SIG-M5 treated with dmso at 0.1 percent for 504 hours (cell line): ENCODE results near the gene INSL3.
"Not testable (repeated sequence)": the region's sequence is repeated elsewhere in the genome, so short reads cannot be mapped to it uniquely, and the experiment has no call there.

Experiments
- DNase-seq: peaks from one replicate; lab custom pipeline; 2025; ENCODE audit not compliant: unreplicated experiment; lab: John Stamatoyannopoulos, UW

INSL3 gene

DNA sequence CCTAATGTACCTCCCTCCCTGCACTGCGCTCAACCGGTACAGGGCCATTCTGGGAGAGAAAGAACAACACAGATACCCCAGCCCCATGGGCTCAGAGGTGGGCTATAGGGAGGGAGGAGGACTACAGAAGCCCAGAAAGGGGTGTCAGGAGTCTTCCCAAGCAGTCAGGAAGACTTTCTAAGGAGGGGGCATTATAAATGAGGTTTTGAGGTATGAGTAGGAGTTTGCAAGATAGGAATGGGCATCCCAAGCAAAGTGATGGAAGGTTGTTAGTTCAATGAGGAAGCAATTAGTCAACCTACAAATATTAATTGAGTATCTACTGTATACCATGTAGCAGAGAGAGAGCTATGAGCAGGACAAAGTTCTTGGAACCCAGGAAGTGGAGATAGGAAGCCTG lies 32.7 kb downstream of the INSL3 start:
- DNase-seq = no peak

DNA sequence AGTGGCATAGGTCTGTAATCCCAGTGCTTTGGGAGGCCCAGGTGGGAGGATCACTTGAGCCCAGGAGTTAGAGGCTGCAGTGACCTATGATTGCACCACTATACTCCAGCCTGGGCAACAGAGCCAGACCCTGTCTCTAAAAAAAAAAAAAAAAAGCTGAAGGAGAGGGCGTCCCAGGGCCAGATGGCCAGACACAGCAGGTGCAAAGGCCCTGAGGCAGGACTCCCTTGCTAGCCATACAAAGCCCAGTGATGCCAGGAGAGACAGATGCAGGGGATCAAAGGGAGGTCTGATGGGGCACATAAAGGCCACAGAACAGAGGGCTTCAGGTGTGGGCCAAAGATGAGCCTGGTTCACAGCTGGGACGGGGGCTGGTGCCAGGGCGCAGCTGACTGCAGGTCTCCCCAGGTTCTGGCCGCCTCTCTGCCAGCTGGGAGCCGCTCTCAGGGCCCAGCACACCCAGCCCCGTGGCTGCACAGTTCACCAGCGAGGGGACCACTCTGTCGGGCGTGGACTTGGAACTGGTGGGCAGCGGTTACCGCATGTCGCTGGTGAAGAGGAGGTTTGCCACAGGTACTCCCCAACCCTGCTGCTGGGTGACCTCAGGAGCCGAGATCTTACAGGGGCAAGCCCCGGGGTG lies 33.9 kb downstream of the INSL3 start:
- DNase-seq = no peak

DNA sequence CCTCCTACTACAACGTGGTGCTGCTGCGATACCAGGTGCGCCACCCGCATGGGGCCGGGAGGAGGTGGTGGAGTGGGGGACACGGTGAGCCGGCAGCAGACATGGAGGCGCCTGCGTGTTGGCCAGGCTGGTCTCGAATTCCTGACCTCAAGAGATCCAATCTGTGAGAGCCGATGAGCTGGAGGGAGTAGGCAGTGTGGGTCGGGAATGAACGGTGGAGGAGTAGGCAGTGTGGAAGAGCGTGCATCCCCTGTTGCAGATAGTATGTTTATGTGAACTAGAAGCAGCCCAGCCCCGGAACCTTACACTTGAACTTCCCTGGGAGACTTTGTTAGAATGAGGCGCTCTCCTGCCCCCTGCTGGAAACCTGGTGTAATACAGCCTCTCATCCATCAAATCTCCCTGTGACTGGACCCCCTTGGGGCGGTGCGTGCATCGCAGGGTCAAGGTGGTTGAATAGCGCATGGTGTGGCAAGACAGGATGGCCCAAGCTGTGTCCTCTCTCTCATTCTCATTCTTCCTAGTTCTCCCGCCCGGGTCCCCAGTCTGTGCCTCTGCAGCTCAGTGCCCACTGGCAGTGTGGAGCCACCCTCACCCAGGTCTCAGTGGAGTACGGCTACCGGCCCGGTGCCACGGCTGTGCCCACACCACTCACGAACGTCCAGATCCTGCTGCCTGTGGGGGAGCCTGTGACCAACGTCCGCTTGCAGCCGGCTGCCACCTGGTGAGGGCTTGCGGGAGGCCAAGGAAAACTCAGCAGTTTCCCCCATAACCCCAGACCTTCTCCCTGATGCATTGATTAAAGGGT lies 36.9 kb downstream of the INSL3 start:
- DNase-seq = peak; percentile 74

DNA sequence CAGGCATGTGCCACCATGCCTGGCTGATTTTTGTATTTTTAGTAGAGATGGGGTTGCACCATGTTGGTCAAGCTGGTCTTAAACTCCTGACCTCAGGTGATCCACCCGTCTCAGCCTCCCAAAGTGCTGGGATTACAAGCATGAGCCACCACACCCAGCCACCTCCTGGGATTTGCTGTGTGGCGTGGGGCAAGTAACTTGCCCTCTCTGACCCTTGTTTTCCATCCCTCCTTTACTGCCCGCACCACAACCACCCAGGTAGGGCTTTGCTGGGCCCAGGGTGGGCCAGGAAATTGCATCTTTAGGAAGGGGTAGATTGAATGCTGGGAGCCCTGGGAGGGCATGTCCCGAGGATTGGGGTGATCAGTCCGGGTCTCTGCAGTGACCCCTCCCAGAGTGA lies 37.6 kb downstream of the INSL3 start:
- not testable (repeated sequence) for DNase-seq

DNA sequence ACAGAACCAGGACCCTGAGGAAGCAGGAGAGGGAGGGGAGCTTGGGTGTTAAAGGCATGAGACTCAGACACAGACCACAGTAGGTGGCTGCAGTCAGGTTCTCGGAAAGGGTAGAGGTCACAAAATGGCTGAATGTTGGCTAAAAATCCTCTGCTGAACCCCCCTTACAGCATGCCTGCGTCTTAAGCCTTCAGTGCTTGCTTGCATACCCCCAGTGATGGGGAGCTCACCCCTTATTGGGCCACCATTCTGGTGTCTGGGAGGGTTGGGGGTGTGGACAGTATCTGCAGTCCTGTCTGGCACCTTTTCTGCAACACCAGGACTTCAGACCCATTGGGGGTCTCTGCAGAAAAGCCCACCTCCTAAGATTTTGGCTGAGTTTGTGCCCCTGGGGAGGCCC lies 40.5 kb downstream of the INSL3 start:
- DNase-seq = no peak

DNA sequence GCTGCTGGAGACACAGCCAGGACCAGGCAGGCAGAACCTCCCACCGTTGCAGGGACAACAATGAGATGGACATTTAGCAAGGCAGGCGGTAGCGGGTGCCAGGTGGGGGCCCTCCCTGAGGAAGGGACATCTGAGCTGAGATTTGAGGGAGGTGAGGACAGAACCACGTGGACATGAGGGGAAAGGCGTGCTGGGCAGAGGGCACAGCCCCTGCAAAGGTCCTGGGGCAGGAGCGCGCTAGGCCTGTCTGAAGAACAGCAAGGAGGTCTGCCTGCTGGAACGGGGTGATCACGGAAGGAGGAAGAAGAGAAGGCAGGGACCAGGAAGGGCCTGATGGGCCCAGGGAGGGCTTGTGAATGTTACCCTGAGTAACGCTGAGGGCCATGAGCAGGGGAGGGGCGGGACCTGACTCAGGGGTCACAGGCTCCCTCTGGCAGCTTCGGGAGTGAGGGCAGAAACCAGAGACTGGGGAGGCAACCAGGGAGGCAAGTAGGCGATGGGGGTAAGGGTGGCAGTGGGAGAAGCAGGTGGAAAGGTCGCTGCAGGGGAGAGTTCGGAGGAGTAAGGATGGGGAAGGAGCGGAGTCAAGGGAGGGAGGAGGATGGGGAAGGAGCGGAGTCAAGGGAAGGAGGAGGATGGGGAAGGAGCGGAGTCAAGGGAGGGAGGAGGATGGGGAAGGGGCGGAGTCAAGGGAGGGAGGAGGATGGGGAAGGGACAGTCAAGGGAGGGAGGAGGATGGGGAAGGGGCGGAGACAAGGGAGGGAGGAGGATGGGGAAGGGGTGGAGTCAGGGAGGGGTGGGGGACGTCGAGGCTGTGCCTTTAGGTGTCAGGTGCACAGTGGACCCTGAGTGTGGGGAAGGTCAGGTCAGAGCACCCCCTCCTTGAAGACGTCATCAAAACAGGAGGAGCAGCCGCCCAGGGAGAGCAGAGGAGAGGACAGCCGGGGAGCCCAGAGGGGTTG lies 42.1 kb downstream of the INSL3 start:
- DNase-seq = peak; percentile 42

DNA sequence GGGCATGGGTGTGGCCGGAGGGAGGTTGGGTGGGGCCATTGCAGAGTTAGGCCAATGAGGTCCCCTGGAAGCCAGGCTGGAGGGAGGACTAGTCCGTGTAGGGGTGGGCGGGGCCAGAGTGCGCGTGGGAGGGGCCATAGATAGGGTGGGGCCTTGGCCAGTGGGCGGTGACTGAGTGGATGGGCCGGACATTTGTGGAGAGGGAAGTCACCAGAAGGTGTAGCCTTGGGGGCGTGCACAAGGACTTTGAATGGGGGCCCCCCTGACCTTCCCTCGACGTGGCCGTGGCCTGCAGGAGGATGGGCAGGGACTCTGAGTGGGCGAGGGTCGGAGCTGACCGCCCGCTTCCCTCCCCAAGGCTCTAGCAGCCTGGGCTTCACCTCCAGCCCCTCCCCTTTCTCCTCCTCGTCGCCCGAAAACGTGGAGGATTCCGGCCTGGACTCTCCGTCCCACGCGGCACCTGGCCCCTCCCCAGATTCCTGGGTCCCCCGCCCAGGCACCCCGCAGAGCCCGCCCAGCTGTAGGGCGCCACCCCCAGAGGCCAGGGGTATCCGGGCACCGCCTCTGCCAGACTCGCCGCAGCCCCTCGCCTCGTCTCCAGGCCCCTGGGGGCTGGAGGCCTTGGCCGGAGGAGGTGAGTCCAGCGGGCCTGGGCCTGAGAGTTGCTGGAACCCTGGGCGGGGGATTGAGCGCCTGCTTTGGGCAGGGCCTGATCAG lies 42.9 kb downstream of the INSL3 start:
- peak; percentile 33 for DNase-seq

DNA sequence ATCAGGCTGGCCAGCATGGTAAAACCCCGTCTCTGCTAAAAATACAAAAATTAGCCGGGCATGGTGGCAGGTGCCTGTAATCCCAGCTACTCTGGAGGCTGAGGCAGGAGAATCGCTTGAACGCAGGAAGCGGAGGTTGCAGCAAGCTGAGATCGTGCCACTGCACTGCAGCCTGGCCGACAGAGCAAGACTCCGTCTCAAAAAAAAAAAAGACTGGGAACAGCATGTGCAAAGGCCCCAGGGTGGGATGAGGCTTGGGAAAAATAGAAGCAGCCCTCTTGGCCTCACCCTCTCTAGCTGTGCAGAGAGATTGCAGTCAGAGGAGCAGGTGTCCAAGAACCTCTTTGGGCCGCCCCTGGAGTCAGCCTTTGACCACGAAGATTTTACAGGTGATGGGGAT lies 43.5 kb downstream of the INSL3 start:
- DNase-seq = not testable (repeated sequence)

DNA sequence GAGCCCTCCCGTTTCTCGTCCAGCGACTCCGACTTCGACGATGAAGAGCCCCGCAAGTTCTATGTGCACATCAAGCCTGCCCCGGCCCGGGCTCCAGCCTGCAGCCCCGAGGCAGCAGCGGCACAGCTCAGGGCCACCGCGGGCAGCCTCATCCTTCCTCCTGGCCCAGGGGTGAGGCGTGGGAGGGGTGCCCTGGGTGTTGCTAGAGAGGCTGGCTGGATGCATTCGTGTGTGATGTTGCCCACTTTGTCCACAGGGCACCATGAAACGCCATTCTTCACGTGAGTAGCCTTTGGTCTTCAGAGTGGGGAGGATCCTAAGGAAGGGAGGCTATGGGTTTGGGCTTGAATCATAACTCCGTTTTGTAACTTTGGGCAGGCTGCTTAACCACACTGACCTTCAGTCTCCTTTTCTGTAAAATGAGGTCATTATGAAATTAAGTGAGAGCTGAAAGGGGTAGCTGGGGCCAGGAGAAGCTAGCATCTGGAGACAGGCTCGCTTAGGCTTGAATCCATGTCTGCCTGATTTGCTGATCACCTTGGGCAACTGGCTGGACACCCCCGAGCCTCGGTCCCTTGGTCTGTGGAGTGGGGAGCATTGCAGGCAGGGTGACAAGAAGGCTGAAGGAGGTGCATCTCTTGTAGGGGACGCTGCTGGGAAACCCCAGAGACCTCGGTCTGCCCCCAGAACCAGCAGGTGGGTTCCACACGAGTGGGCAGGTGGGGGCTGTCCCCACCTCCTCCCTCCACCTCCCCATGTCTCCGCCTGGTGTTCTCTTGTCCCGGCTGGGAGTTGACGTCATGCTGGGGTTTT lies 45.1 kb downstream of the INSL3 start:
- DNase-seq = no peak

DNA sequence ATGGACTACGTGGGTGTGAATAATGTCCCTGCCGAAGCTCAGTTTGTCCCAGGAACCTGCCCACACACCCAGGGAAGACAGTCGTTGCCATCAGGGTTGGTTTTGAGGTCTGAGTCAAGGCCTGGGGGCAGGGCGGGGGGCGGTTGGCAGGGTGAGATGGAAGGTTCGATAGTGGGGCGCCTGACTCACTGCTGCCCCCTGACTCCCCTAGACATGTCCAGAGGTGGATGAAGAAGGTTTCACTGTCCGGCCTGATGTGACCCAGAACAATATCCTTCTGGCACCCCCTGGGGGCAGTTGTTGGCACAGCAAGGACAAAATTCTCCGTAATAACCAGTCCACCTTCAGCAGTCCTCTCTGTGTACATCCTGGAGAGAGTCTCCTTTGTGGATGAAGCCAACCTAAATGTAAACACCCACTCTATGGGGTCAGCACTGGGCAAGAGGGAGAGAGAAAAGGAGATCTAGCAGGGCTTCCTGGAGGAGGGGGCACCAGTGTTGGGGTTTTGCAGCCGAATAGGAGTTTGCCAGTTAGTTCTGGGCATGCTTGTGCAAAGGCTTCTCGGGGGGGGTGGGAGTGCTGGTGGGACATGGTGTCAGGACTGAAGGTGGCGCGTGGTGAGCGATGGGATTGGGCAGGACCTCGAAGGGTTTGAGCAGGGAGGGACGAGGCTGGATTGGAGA lies 45.9 kb downstream of the INSL3 start:
- no peak for DNase-seq

DNA sequence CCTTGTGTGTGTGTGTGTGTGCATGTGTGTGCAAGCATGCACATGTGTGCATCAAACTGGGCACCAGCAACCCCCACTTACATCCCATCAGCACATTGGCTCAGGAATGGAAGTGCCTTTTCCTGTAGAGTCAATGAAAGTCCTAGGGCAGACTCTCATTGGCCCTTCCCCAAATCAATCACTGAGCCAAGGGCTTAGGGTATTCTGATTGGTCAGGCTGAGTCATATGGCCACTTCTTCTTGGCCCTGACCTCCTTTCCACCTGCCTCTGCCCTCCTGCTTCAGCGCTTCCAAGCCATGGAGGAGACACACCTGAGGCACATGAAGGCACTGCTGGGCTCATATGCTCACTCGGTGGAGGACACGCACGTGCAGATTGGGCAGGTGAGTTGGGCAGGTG lies 49.1 kb downstream of the INSL3 start:
- DNase-seq = no peak

DNA sequence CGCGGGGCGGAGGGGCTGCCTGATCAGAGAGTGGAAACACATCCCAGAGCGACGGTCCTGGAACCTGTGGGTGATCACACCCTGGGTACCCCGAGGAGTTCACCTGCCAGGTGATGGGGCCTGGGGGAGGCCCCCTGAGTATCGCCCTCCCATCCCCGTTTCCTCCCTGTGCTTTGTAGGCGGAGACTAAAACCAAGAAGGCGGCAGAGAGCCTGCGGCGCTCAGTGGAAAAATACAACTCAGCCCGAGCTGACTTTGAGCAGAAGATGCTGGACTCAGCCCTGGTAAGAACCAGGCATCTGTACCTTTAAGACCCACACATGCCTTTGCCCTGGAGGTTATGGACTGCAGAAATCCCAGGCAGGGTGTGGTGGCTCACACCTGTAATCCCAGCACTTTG lies 50.7 kb downstream of the INSL3 start:
- DNase-seq = no peak

DNA sequence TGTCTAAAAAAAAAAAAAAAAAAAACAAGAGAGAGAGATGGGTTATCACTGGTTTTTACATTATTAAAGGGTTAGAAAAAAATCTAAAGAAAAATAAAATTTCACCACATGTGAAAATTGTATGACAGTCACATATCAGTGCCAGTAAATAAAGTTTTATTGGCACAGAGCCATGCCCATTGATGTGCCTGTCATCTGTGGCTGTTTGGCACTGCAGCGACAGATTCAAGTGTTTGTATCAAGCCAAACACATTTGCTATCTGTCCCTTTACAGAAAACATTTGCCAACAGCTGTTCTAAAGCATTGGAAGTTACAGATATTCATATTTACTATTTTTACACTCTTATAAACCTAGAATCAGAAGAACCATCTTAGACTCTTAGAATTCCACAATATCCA lies 53.8 kb downstream of the INSL3 start:
- DNase-seq = no peak

DNA sequence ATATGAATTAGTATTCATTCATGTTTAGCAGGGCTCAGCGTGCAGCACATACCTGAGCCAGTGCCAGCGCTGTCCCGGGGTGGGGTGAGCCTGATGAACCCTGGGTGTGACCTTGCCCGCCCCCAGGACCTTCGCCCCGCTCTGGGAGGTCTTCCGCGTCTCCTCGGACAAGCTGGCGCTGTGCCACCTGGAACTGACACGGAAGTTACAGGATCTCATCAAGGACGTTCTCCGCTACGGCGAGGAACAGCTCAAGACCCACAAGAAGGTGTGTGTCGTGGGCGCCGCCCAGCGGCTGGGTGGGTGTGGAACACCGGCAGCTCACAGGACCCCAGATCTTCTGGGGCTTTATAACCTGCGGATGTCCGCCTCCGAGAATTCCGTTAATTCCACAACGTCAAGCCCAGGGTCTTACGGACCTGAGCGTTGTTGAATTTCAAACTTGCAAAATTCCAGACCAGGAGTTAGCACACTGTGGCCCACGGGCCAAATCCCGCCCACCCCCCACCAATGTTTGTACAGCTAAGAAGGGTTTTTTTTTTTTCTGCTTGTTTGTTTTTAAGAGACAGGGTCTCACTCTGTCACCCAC lies 54.7 kb downstream of the INSL3 start:
- DNase-seq = no peak
